SU-DHL-6 (cell line): ENCODE data around the gene PFN4.

Experiments used
- CTCF ChIP-seq: fragments of 200-600 bp; sonication (generic); IDR thresholded peaks from one replicate; pipeline ENCODE4 v1.5.1; 2017; ENCODE audit warnings: antibody characterized with exemption, mild to moderate bottlenecking, low read length, moderate library complexity; ENCODE audit not compliant: insufficient read depth, poor library complexity, severe bottlenecking
- EZH2phosphoT487 ChIP-seq: fragments of 200-600 bp; sonication (generic), shearing (Covaris generic); conservative IDR thresholded peaks from 2 replicates; pipeline ENCODE4 v1.6.1; 2018; ENCODE audit warnings: mild to moderate bottlenecking, antibody characterized with exemption, low read length, moderate library complexity, mixed read lengths

- TF ChIP-seq CTCF (no peak), EZH2phosphoT487 (no peak)
Measured at GRCh38 chr2:24163601-24164000, 40.5 kb upstream of the PFN4 start.
